Progenitor cell of endocrine pancreas (in vitro differentiated cells): ENCODE results near the gene QRICH1. TPM values are rescaled to one million over a fixed set of nuclear protein-coding genes. Genes with fewer than 3 reads are reported as not detected.

Experiments used
- DNase-seq: peaks from one replicate; pipeline ENCODE4 v3.0.0; 2021; ENCODE audit warnings: low spot score; ENCODE audit not compliant: unreplicated experiment
- H3K27ac Mint-ChIP-seq: 2 replicates; pipeline ENCODE4 v1.8.0; 2021; ENCODE audit warnings: mild to moderate bottlenecking, moderate library complexity, mixed read lengths
- H3K27me3 Mint-ChIP-seq: 2 replicates; pipeline ENCODE4 v1.8.0; 2021; ENCODE audit warnings: mixed read lengths
- H3K36me3 Mint-ChIP-seq: 2 replicates; pipeline ENCODE4 v1.8.0; 2022; ENCODE audit warnings: mixed read lengths; ENCODE audit not compliant: insufficient read depth
- H3K4me1 Mint-ChIP-seq: 2 replicates; pipeline ENCODE4 v1.8.0; 2021; ENCODE audit warnings: low read depth, mixed read lengths
- H3K4me3 Mint-ChIP-seq: 2 replicates; pipeline ENCODE4 v1.8.0; 2021; ENCODE audit warnings: low read depth, mild to moderate bottlenecking, moderate library complexity, mixed read lengths
- H3K9me3 Mint-ChIP-seq: 2 replicates; pipeline ENCODE4 v1.8.0; 2021; ENCODE audit warnings: low read depth, mixed read lengths
- total RNA-seq: library from RNA; stranded (reverse); gene quantifications from 2 replicates; pipeline ENCODE4 v1.2.1, GENCODE V29; 2021
- TF ChIP-seq, protein P1 (sequence below): fragments of 200-600 bp; sonication (generic); IDR thresholded peaks from one replicate; pipeline ENCODE4 v1.5.0; 2021; ENCODE audit warnings: antibody characterized with exemption, mild to moderate bottlenecking; ENCODE audit not compliant: unreplicated experiment

The QRICH1 gene
- total RNA-seq, 1 donor from 2014 or later, result 130 TPM

DNA sequence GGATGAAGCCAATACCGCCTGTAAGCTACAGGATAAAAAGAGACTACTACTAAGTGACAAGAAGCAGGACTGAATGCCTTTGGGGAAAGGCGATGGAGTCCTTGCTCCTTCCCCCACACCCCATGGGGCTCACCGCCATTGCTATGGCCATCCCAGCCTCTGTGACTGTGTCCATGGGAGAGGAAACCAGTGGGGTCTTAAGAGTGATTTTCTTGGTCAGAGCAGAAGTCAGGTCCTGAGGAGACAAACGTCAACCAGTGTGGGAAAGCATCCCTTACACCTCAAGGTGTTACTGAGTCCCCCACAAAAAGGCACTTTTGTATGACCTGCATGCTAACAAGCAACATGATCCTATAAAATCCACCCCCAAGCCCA is 65.6 kb downstream of the QRICH1 start:
- TF ChIP-seq, protein P1, sequence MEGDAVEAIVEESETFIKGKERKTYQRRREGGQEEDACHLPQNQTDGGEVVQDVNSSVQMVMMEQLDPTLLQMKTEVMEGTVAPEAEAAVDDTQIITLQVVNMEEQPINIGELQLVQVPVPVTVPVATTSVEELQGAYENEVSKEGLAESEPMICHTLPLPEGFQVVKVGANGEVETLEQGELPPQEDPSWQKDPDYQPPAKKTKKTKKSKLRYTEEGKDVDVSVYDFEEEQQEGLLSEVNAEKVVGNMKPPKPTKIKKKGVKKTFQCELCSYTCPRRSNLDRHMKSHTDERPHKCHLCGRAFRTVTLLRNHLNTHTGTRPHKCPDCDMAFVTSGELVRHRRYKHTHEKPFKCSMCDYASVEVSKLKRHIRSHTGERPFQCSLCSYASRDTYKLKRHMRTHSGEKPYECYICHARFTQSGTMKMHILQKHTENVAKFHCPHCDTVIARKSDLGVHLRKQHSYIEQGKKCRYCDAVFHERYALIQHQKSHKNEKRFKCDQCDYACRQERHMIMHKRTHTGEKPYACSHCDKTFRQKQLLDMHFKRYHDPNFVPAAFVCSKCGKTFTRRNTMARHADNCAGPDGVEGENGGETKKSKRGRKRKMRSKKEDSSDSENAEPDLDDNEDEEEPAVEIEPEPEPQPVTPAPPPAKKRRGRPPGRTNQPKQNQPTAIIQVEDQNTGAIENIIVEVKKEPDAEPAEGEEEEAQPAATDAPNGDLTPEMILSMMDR, result no peak
- Mint-ChIP-seq H3K27ac (peak overlapping the region; percentile 97), H3K4me1 (peaks cover 10% of the 10 kb centered on the region), H3K27me3 (no peaks in the 10 kb centered on the region), H3K9me3 (no peaks in the 10 kb centered on the region), H3K36me3 (peaks cover 19% of the 10 kb centered on the region), H3K4me3 (peak overlapping the region; percentile 84)
- DNase-seq, result no peak

GRCh38 chr3:49027634-49028033 is 66.2 kb downstream of the QRICH1 start:
- peaks cover 16% of the 10 kb centered on the region for H3K4me1 Mint-ChIP-seq
- H3K4me3 Mint-ChIP-seq, result no peak overlapping the region
- peaks cover 21% of the 10 kb centered on the region for H3K36me3 Mint-ChIP-seq
- TF ChIP-seq, protein P1, result no peak
- no peaks in the 10 kb centered on the region for H3K27me3 Mint-ChIP-seq
- no peaks in the 10 kb centered on the region for H3K9me3 Mint-ChIP-seq
- no peak overlapping the region for H3K27ac Mint-ChIP-seq
- DNase-seq, result no peak

GRCh38 chr3:49026536-49026935 is 67.3 kb downstream of the QRICH1 start:
- no peak overlapping the region for H3K27ac Mint-ChIP-seq
- no peak for DNase-seq
- H3K27me3 Mint-ChIP-seq, result no peaks in the 10 kb centered on the region
- H3K4me1 Mint-ChIP-seq, result peaks cover 19% of the 10 kb centered on the region
- H3K4me3 Mint-ChIP-seq, result no peak overlapping the region
- peaks cover 18% of the 10 kb centered on the region for H3K36me3 Mint-ChIP-seq
- no peaks in the 10 kb centered on the region for H3K9me3 Mint-ChIP-seq
- TF ChIP-seq, protein P1, result no peak

GRCh38 chr3:49025793-49026520 is 67.9 kb downstream of the QRICH1 start:
- no peak for DNase-seq
- H3K4me1 Mint-ChIP-seq, result peaks cover 19% of the 10 kb centered on the region
- no peak overlapping the region for H3K4me3 Mint-ChIP-seq
- H3K27me3 Mint-ChIP-seq, result no peaks in the 10 kb centered on the region
- TF ChIP-seq, protein P1, result no peak
- H3K27ac Mint-ChIP-seq, result peak overlapping the region; percentile 4
- no peaks in the 10 kb centered on the region for H3K9me3 Mint-ChIP-seq
- H3K36me3 Mint-ChIP-seq, result peaks cover 14% of the 10 kb centered on the region

DNA sequence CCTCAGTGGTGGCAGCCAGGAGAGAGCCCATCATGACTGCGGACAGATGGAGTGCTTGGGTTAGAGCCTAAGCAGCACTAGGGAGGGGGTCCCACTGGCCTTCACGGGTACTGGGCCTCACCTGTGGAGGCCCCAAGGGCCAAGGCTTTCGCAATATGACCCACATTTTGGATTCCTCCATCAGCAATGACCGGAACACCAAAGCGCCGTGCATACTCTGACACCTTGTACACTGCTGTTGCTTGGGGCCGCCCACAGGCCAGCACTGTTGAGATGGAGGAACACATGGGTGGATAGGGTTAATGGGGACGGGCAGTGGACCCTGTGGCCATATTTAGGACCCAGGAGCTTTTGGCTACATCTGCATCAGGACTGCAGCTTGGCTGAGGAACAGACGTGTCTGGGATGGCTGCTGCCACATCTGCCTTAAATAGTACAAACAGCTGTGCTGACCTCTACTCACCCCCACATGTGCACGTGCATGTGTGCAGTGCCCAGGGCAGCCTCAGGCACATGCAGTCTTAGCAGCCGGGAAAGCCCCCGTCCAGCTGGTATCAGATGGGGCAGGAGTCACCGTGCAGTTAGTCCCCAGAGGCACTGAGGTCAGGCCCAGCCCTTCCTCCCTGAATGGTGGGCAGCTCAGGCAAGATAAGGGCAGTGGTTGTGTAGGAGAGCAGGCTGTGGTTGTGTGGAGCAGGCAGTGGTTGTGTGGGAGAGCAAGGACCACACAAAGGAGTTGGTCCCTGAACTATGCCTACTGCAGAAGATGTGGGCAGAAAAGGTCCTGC is 68.7 kb downstream of the QRICH1 start:
- H3K9me3 Mint-ChIP-seq, result no peaks in the 10 kb centered on the region
- H3K27ac Mint-ChIP-seq, result peak overlapping the region; percentile 4
- H3K4me3 Mint-ChIP-seq, result no peak overlapping the region
- peaks cover 20% of the 10 kb centered on the region for H3K4me1 Mint-ChIP-seq
- H3K36me3 Mint-ChIP-seq, result peaks cover 14% of the 10 kb centered on the region
- no peaks in the 10 kb centered on the region for H3K27me3 Mint-ChIP-seq
- no peak for DNase-seq
- TF ChIP-seq, protein P1, result no peak
